SK-N-SH treated with all-trans-retinoic acid at 6 μM for 48 hours (cell line): ENCODE measurements around the gene TCERG1L.

Source experiments
- ARNTL ChIP-seq: fragments of 450-650 bp; formaldehyde crosslinking; IDR thresholded peaks from 2 replicates; pipeline ENCODE4 v1.5.0; 2020; ENCODE audit warnings: low read depth, mild to moderate bottlenecking, moderate library complexity, borderline replicate concordance
- CSDC2 ChIP-seq: fragments of 250-450 bp; sonication (Bioruptor Pico); IDR thresholded peaks from 2 replicates; pipeline ENCODE4 v1.5.0; 2020; ENCODE audit warnings: mild to moderate bottlenecking, moderate library complexity
- GLIS3 ChIP-seq: fragments of 250-450 bp; sonication (Bioruptor Pico); IDR thresholded peaks from 2 replicates; pipeline ENCODE4 v1.5.0; 2020; ENCODE audit warnings: mild to moderate bottlenecking, moderate library complexity
- ISL1 ChIP-seq: fragments of 250-450 bp; sonication (Bioruptor Pico); IDR thresholded peaks from 2 replicates; pipeline ENCODE4 v2.1.2; 2022; ENCODE audit warnings: mild to moderate bottlenecking, moderate library complexity
- PATZ1 ChIP-seq: fragments of 250-450 bp; sonication (Bioruptor Pico); IDR thresholded peaks from 2 replicates; pipeline ENCODE4 v1.8.0; 2020; ENCODE audit warnings: mild to moderate bottlenecking, moderate library complexity, borderline replicate concordance
- TSHZ2 ChIP-seq: fragments of 250-450 bp; sonication (Bioruptor Pico); IDR thresholded peaks from 2 replicates; pipeline ENCODE4 v1.5.0; 2020; ENCODE audit warnings: mild to moderate bottlenecking, moderate library complexity
- ZFP30 ChIP-seq: fragments of 450-650 bp; formaldehyde crosslinking; IDR thresholded peaks from 2 replicates; pipeline ENCODE4 v1.5.0; 2022; ENCODE audit warnings: mild to moderate bottlenecking, moderate library complexity

- TF ChIP-seq CSDC2, result no peak
- no peak for TF ChIP-seq ZFP30 (CRISPR knock-in tag)
- no peak for TF ChIP-seq ARNTL
- TF ChIP-seq GLIS3 (CRISPR knock-in tag), result no peak
- TF ChIP-seq TSHZ2, result no peak
- no peak for TF ChIP-seq ISL1 (CRISPR knock-in tag)
- no peak for TF ChIP-seq PATZ1
Measured at GRCh38 chr10:131275691-131276090, 35.8 kb downstream of the TCERG1L start.
